ENCODE results near the gene SCRG1.

Gene SCRG1

DNA sequence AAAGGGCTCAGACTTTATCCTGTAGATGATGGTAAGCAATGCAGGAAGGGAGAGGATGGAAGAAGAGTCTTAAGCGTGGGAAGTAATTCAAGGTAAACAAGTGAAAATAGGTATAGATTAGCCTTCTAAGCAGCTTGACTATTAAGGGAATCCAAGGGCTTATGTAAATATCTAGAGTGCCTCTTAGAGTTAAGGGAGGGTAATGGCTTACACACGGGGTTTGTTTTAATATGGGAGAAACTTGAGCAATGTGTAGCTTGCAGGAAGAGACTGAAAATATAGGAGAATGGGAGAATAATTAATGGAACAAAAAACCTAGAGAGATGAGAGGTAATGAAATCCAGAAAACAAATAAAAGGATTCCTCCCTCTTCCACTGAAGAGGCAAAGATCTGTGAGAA is 41.0 kb downstream of the SCRG1 start:
- no peak for DNase-seq

DNA sequence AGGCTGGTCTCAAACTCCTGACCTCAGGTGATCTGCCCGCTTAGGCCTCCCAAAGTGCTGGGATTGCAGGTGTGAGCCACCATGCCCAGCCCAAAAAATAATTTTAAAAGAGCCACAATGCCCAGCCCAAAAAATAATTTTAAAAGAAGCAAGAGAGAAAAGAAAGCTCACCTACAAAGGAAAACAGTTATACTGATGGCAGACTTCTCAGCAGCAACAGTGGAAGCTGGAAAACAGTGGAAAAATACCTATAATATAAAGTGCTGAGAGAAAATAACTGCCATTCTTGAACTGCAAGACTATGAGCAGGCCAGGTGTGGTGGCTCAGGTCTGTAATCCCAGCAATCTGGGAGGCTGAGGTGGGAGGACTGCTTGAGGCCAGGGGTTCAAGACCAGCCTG is 51.4 kb downstream of the SCRG1 start:
- no peak for DNase-seq

DNA sequence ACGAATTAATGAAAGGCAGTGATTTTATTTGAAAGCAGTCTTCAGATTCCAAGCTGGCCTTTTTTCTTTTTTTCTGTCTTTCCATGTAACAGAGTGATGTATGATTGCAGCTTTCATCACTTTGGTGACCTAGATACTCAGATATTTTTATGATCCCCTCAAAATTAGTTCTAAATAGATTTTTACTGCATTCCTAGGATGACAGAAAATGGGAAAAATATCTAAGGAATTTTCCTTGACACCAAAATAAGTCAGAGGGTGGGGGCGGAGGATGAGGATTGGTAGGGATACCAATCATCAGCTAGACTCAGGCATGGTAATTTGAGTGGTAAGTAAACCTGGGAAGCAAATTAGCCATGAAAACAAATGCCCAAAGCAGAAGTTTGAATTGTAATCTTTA is 52.8 kb downstream of the SCRG1 start:
- no peak for DNase-seq

DNA sequence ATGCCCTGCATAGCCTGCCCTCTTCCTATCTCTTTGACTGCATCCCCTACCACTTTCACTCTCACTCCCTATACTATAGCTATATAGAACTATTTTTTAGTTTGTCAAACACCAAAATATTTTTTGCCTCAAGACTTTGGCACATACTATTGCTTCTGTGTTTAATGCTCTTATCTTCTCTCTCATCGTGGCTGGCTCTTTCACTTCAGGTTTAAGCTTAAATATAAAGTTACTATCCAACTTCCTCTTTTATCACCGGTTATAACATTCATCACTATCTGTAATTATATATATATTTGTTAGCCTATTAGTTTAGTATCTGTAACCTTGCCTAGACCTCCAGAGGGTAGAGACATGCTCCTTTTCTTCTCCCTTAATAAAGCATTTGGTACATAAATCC is 53.3 kb downstream of the SCRG1 start:
- no peak for DNase-seq

DNA sequence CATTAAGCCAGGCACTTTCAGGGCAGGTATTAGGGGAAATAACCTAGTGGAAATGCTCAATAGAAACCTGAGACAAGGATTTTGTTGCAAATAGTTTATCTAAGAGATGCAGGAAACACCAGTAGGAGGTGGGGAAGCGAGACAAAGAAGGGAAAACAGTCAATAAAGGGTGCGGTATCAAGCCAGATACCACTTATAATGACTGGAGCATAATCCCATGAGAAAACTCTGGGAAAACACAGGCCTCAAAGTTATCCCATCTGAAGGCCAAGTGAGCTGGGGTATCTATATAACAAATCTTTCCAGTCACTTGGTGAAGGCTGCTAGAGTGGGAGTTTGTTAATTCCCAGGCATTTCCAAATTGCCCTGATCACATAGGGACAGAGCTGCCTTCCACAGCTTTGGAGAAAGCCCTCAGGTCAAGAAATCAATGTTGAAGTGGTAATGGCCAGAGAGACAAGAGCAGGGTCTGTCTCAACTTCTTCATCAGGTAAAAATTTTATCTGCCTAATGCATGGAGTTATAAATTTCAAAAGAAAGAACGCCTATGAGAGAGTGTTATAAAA is 55.0 kb downstream of the SCRG1 start:
- no peak for DNase-seq

DNA sequence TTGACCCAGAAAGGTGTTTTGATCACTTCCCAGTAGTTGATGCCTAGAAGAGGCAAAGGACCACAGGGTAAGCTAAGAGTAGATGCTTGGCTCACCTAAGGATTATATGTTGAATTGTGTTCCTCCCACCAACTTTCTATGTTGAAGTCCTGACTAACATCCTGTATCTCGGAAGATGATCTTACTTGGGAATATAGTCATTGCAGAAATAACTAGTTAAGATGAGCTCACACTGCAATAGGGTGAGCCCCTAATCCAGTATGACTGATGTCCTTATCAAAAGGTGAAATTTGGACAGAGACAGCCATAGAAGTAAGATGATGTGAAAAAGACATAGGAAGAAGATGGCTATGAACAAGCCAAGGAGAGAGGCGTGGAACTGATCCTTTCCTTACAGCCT is 61.5 kb downstream of the SCRG1 start:
- no peak for DNase-seq

DNA sequence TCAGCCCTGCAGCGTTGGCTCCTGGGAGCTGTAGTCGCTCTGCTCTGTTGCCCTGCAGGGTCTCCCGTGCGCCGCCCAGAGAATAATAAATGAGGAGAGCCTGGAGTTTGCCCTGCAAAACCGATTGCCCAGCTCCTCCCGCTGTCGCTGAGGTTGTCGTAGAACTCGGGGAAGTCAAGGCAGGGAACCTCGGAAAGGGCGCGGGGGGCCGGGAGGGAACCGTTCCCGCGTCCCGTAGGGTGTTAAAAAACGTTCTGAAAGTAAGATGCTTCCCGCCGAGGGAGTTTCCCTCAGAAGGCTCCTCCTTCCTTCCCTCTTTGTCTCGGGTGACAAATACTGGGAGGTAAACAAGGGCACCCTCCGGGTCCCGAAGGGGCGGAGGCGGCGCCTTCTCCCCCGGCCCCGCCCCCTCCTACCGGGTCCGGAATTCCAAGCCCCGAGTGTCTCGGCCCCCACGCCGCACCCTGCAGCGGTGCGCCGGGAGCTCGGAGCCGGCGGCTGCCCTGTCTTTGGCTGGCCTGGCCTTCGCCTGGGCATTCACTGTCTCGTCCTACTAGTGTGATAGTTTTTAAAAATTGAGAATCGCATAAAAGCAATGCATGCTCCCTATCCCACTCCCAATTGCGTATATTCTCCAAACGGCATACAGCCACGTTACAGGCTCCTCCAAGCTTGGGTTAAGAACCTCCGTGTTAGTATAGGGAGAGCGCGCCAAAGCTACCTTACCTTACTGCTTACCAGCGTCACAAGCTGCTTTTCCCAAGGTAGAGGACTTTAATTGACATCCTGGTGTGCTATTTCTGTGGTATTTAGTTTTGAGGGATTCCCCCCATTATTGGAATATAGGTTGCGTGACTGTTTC is 63.8 kb downstream of the SCRG1 start:
- DNase-seq = peak; percentile 92

Measured in retina (tissue), 1 donor.